OCI-LY3 (cell line): ENCODE results near the gene CD79B.
"Not testable (repeated sequence)": the region's sequence is repeated elsewhere in the genome, so short reads cannot be mapped to it uniquely, and the experiment has no call there.

Source experiments
- H2AFZ ChIP-seq: fragments of 200-600, 300-600 bp; shearing (Covaris generic); 2 replicates; pipeline ENCODE4 v1.6.0; 2014; ENCODE audit warnings: antibody characterized with exemption, low read depth, low read length
- H3K27ac ChIP-seq: fragments of 200-600, 300-600 bp; sonication (generic); 2 replicates; pipeline ENCODE4 v1.5.1; 2014; ENCODE audit warnings: mild to moderate bottlenecking, low read length, moderate library complexity, mixed read lengths
- H3K27me3 ChIP-seq: fragments of 200-600, 300-600 bp; sonication (generic); 2 replicates; pipeline ENCODE4 v1.6.1; 2014; ENCODE audit warnings: low read depth, low read length, mixed read lengths
- H3K36me3 ChIP-seq: fragments of 200-600, 300-600 bp; sonication (generic); replicated peaks from 2 replicates; pipeline ENCODE3; 2014; ENCODE audit warnings: low read depth, low read length, mixed read lengths
- H3K4me1 ChIP-seq: fragments of 300-600, 200-600 bp; sonication (generic); 2 replicates; pipeline ENCODE4 v1.6.1; 2014; ENCODE audit warnings: low read length, mixed read lengths
- H3K4me2 ChIP-seq: fragments of 200-600, 300-600 bp; sonication (generic); 2 replicates; pipeline ENCODE4 v1.6.1; 2014; ENCODE audit warnings: low read length, mixed read lengths
- H3K4me3 ChIP-seq: fragments of 300-600, 200-600 bp; sonication (generic); 2 replicates; pipeline ENCODE4 v1.5.1; 2014; ENCODE audit warnings: antibody characterized with exemption, mild to moderate bottlenecking, low read length, moderate library complexity
- H3K79me2 ChIP-seq: fragments of 300-600, 200-600 bp; shearing (Covaris generic); 2 replicates; pipeline ENCODE4 v1.6.1; 2014; ENCODE audit warnings: mild to moderate bottlenecking, low read length, mixed read lengths
- H3K9ac ChIP-seq: fragments of 300-600, 200-600 bp; shearing (Covaris generic); 2 replicates; pipeline ENCODE4 v1.6.0; 2014; ENCODE audit warnings: mild to moderate bottlenecking, low read length, moderate library complexity
- H3K9me3 ChIP-seq: fragments of 200-600, 300-600 bp; shearing (Covaris generic); 2 replicates; pipeline ENCODE4 v1.6.1; 2014; ENCODE audit warnings: low read length, mixed read lengths; ENCODE audit not compliant: insufficient read depth
- H4K20me1 ChIP-seq: fragments of 200-600, 300-600 bp; sonication (generic); 2 replicates; pipeline ENCODE4 v1.6.1; 2016; ENCODE audit warnings: low read length, mixed read lengths; ENCODE audit not compliant: insufficient read depth
- CTCF ChIP-seq: fragments of 200-600, 300-600 bp; sonication (generic); IDR thresholded peaks from 2 replicates; pipeline ENCODE4 v1.5.1; 2014; ENCODE audit warnings: antibody characterized with exemption, low read length, low read depth

The CD79B gene

GRCh38 chr17:63903787-63904201 is 28.3 kb downstream of the CD79B start:
- not testable (repeated sequence) for H3K27ac ChIP-seq, H3K79me2 ChIP-seq, H4K20me1 ChIP-seq, H2AFZ ChIP-seq, H3K36me3 ChIP-seq, H3K9ac ChIP-seq, H3K4me3 ChIP-seq, H3K4me1 ChIP-seq, H3K4me2 ChIP-seq, H3K9me3 ChIP-seq
- TF ChIP-seq CTCF = peak; percentile 39
- H3K27me3 ChIP-seq = peaks cover 24% of the 10 kb centered on the region

- not testable (repeated sequence) for H4K20me1 ChIP-seq, H2AFZ ChIP-seq, H3K4me3 ChIP-seq, H3K4me1 ChIP-seq, H3K36me3 ChIP-seq, H3K9ac ChIP-seq, H3K9me3 ChIP-seq, H3K27ac ChIP-seq, H3K4me2 ChIP-seq, H3K79me2 ChIP-seq
- peaks cover 13% of the 10 kb centered on the region for H3K27me3 ChIP-seq
Observed at GRCh38 chr17:63901971-63902370, 30.2 kb downstream of the CD79B start.

DNA sequence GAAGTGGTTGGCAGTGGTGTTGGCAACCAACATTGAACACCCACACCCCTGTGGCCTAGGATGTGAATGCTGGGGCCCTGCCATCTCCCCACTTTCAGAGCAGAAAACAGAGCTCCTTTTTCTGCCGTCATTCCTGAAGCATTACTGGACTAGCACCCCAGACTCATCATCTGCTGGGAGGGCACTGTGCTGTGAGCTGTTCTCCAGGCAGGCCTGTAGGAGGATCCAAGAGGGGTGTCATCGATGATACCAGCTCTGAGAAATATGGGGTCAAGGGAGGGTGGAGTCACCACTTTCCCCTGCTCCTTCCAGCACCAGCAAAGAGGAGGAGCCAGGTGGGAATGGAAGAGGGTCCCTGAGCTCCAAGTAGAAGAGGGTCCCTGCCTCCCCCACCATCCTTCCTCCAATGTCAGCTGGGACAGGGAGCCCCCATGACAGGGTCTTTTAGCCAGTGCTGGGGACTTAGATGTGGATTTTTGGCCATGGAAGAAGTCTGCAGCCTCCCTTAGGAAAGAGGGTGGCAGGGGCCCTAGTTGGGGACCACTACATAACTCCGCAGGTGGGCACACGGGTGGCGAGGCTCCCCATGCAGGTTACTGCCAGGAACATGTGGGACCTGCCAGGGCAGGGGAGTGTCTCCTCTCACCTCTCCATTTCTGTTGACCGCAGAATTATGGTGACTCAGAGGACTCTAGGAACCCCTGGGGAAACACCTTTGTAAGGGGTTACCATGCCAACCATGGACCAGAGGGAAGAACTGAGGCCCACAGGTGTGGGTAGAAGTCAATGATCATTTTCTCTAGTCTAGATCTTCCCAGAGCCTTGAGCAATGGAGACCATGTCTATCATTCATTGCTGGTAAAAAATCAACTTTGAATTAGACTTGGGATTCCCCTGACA is 33.0 kb downstream of the CD79B start:
- H3K27ac ChIP-seq, H3K79me2 ChIP-seq, H4K20me1 ChIP-seq, H3K4me1 ChIP-seq, H3K4me3 ChIP-seq, H3K9me3 ChIP-seq, H3K36me3 ChIP-seq, H2AFZ ChIP-seq, H3K9ac ChIP-seq: not testable (repeated sequence)
- peaks cover 13% of the 10 kb centered on the region for H3K27me3 ChIP-seq
- H3K4me2 ChIP-seq = peak overlapping the region; percentile 9; the same call in 1 of the 2 replicates

DNA sequence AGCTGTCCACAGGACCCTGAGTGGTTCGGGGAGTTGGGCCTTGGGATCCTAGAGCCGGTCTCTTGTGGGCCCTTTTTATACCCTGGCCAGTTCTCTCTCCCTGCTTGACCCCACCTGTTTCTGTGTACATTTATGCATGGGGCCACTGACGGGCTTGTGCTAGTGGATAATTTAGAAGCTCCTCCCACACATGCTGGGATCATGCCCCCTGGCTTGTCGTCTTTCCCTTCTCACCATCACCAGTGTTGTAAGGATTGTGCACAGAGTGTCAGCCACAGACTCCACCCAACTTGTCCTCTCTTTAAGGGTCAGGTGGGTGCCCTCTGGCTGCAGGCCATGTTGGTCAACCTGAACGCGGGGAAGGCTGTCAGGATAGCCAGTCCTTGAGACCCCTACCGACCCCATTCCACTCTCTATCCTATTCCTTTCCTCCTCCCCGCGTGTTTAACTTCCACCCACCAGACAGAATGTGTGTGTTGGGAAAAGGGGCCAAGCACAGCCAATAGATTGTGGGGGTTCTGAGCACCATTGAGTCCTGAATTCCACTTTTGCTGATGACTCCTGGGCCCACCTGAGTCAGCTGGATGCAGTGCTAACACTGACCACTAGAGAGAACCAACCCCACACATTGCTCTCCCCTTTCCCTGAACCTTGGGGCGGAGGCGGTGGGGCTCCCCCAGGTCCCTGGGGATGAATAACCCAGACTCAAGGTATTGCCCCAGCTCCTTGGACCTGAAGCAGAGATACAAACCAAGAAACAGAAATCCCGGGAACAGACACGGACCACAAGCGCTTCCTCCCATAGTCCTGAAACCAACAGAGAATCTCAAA is 35.4 kb downstream of the CD79B start, which contains the start of gene CSH1:
Gene CSH1, minus strand, starts transcription at position 51 of the 831 bp plus-strand sequence. CDS start 63 bp downstream, outside the sequence.
- H3K4me3 ChIP-seq, H3K79me2 ChIP-seq, H3K9ac ChIP-seq, H4K20me1 ChIP-seq, H3K4me1 ChIP-seq, H3K27me3 ChIP-seq, H3K4me2 ChIP-seq, H2AFZ ChIP-seq, H3K9me3 ChIP-seq, H3K36me3 ChIP-seq, H3K27ac ChIP-seq: not testable (repeated sequence)

GRCh38 chr17:63894821-63895220 is 37.3 kb downstream of the CD79B start:
- H3K27ac ChIP-seq, H3K36me3 ChIP-seq, H3K9me3 ChIP-seq, H3K4me3 ChIP-seq, H3K4me2 ChIP-seq, H2AFZ ChIP-seq, H3K79me2 ChIP-seq, H3K4me1 ChIP-seq, H3K27me3 ChIP-seq, H4K20me1 ChIP-seq, H3K9ac ChIP-seq: not testable (repeated sequence)

GRCh38 chr17:63894021-63894420 is 38.1 kb downstream of the CD79B start:
- not testable (repeated sequence) for H2AFZ ChIP-seq, H3K79me2 ChIP-seq, H3K9ac ChIP-seq, H3K36me3 ChIP-seq, H3K27me3 ChIP-seq, H3K9me3 ChIP-seq, H3K4me1 ChIP-seq, H3K4me3 ChIP-seq, H3K27ac ChIP-seq, H3K4me2 ChIP-seq, H4K20me1 ChIP-seq

DNA sequence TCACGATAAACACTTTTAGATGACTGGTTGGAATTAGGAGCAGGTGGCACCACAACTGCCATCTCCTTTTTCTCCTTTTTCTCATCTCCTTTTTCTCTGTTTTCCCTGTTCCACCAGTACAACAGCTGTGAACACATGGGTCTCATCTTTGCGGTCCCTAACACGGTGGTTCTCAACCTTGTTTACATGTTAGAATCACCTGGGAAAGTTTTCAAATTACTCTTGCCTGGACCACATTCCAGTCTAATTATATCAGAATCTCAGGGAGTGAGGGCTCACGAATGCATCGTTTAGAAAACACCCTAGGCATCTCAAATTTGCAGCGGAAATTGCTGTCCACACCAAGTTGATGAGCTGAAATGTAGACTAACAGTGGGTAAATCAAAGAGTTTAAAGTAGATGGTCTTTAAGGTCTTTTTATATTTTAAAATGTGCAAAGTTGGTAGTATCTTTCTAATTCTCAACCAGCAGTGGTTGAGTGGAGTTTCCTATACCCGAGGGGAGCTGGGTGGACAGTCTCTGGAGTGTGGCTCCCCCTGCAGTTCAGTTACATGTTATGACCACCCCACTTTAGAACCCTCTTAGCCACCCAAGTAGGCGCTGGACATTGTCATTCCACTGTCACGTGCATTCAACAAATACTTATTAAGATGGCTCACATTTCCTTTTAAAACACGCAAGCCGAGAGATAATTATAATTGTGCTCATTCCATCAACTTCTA is 39.7 kb downstream of the CD79B start:
- not testable (repeated sequence) for H3K4me3 ChIP-seq, H3K9ac ChIP-seq, H3K79me2 ChIP-seq, H3K27me3 ChIP-seq, H3K9me3 ChIP-seq, H3K4me2 ChIP-seq, H3K4me1 ChIP-seq, H3K27ac ChIP-seq, H2AFZ ChIP-seq, H4K20me1 ChIP-seq, H3K36me3 ChIP-seq
